ENCODE measurements around the gene MAEL.

DNA sequence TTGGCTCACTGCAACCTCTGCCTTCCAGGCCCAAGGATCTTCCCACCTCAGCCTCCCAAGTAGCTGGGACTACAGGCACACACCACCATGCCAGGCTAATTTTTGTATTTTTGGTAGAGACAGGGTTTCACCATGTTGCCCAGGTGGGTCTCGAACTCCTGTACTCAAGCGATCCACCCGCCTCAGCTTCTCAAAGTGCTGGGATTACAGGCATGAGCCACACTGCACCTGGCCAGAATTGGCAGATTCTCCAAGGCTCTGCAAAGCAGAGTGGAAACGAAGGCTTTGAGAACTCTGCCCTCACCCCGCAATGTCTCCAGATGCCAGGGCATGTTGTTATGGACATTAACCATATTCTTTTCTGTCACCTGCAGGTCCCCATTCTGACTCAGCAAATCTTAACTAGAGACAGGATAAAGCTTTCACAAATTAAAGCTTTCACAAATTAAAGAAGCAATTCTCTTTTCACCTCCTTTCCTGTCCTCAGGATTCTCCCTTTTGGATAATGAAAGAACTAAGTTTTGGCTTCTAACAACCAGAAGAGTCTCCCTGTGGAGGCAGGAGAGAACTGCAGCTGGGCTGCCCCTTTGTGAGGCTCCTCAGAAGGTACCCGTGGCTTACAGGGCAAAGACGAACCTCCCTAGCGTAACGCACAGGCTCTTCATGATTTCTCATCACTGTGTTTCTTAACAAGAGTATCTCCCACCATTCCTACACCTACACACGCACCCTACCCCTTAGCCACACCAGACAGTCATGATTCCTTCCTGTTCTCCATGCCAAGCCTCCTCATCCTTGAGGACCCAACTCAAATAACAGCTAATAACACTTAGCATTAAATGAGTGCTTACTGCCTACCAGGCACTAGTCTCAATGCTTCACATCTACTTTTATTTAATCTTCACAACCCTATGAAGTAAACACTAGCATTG lies 71.3 kb downstream of the MAEL start:
- TF ChIP-seq, protein P1, sequence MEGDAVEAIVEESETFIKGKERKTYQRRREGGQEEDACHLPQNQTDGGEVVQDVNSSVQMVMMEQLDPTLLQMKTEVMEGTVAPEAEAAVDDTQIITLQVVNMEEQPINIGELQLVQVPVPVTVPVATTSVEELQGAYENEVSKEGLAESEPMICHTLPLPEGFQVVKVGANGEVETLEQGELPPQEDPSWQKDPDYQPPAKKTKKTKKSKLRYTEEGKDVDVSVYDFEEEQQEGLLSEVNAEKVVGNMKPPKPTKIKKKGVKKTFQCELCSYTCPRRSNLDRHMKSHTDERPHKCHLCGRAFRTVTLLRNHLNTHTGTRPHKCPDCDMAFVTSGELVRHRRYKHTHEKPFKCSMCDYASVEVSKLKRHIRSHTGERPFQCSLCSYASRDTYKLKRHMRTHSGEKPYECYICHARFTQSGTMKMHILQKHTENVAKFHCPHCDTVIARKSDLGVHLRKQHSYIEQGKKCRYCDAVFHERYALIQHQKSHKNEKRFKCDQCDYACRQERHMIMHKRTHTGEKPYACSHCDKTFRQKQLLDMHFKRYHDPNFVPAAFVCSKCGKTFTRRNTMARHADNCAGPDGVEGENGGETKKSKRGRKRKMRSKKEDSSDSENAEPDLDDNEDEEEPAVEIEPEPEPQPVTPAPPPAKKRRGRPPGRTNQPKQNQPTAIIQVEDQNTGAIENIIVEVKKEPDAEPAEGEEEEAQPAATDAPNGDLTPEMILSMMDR (IDR thresholded peaks at IDR 0.05): no peak
- TF ChIP-seq ZFX (IDR thresholded peaks at IDR 0.05; ENCODE audit: borderline replicate concordance): no peak
